CD4-positive, alpha-beta T cell treated with Interleukin-6 at 100 ng/mL for 8 hours (primary cell): ENCODE results near the gene GPR153.

ENCODE experiments used
- DNase-seq: peaks from one replicate; pipeline ENCODE4 v3.0.0-alpha.2; 2020; ENCODE audit warnings: mixed read lengths, low spot score

Gene GPR153

DNA sequence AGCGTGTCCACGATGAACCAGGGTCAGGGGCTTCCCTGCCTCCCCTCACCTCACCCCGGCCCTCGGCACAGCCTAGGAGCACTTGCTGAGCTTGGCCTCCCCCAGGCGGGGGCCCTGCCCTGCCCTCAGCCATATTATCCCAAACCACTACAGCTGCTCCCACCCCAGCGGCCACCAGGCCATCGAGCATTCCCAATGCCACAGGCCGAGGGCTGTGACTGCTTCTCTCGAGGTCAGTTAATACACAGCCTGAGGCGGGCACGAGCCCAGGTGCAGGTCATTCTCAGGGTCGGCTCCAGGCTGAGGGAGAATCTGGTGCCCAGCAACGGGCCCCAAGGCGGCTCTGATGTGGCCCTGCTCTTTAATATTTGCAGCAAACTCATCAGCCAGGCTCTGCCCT, 8.4 kb upstream of the GPR153 start:
- DNase-seq: no peak

DNA sequence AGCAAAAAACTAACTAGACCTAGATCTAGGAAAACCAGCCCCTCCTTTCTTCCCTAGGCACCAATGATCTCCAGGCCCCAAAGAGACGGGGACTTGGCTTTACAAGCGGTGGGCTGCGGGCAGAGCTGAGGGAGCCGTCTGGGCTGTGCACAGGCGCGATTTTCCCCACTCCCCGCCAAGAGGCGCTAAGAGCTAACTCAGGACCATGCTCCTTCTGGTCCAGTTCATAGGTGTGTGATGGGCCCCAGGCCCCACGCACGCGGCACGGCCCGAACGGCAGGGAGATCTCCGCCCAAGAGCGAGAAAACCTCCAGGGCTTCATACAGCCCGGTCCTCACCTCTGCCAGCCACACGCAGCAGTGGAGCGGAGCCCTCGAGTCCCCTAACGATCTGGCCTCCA, 7.5 kb upstream of the GPR153 start:
- DNase-seq: no peak

DNA sequence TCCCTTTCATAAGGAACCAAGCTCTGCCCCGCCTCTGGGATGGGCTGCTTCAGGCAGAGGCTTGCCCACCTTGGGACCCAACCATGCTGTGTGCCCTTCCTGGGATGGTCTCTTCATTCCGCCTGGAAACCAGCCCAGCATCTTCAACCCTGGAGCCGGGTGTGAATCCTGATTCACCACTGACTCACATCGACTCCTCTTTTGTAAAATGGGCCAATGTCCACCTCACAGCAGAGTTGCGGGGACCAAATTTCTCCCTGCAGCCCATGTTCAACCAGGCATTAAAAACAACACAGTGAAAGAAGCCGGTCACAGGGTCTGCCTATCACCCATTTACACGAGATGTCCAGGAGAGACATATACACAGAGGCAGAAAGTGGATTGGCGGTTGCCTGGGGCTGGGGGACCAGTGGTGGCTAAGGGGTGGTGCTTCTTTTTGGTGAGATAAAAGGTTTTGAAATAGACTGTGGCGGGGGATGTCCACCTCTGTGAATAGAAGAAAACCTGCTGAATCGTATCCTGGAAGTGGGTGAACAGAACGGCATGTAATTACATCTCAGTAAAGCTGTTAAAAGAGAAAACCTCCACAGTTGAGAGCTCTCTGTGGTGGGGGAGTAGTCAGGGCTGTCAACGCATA, 6.9 kb upstream of the GPR153 start:
- no peak for DNase-seq

DNA sequence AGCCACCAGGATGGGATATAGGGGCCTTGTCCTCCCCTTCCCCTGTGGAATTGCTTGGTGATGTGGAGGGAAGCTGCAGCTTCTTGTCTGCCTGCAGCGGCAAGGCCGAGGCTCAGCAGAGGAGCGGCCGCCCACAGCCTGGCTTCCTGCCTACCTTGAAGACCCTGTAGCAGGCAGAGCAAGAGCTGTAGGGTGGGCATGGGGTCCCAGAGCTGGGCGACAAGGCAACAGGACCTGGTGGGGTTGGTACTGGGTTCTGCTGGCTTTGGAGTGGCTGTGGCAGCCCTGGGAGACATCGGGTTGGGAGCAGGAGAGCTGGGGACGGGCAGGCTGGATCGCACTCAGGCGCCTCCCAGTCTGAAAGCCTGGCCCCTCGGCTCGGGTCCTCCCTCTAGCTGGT, 5.7 kb upstream of the GPR153 start:
- no peak for DNase-seq

DNA sequence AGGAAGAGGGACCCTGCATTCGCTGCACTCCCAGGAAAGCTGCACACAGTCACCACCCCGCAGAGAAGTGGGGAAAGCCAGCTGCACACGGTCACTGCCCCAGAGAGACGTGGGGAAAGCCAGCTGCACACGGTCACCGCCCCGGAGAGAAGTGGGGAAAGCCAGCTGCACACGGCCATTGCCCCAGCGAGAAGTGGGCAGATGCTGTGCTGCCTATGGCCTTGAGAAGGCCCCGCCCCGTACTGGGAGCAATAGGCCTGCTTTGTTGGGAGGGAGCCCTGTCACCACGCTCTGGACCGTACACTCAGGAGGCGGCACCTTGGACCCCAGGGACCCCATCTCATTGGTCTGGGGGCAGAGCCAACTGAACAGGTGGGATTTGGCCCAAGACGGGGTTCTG, 4.3 kb upstream of the GPR153 start:
- no peak for DNase-seq

DNA sequence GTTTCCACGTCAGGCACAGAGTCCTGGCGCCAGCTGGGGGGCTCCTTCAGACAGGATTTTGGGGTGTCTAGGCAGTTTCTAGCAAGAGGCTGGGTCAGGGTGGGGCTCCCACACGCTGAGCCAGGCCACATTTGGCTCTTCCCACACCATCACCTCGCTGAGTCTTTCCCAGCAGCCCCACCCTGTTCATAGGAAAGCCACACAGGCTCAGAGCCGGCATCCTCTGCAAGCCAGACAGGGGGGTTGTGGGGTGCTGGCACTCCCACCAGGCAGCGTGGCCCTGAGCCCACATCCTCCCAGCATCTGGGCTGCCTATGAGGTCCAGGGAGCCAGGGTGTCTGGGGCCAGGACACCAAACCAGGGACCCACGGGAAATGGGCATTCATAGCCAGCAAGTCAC, 2.8 kb upstream of the GPR153 start:
- no peak for DNase-seq

DNA sequence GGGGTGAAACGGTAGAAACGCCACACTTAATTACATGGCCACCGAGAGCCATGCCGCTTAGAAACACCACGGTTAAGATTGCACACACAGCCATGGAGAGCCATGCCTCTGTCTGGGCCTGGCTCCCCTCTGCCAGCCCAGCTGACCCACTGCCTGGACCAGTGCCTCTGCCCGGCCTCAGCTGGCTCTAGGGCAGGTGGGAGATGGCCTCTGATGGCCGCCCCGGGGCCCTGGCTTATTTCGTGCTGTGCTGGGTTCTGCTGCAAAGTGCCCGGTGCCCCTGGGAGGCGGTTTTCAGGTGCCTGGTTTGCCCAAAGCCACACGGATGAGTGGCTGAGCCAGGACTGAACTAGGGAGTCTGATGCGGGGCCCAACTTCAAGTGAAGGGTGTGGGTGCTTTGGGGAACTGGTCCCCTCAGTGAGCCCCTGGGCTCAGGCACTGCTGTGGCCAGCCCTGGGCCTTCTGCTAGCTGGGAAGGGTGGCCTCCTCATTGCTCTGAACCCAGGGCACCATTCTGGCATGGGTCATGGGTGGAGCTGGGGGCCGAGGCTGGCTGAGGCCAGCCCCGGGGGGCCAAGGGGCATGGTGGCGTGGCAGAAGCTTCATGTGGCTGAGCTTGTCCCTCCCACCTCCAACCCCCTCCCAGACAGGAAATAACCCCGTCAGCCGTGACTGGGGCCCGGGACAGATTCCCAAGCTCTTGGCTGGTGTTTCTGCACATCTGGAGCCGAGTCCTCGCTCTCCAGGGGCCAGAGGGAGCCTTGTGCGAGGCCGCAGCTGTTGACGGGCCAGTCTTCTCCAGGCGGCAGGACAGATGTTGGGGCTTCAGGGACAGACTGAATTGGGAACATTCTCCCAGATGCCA, 1.9 kb upstream of the GPR153 start:
- DNase-seq: no peak

DNA sequence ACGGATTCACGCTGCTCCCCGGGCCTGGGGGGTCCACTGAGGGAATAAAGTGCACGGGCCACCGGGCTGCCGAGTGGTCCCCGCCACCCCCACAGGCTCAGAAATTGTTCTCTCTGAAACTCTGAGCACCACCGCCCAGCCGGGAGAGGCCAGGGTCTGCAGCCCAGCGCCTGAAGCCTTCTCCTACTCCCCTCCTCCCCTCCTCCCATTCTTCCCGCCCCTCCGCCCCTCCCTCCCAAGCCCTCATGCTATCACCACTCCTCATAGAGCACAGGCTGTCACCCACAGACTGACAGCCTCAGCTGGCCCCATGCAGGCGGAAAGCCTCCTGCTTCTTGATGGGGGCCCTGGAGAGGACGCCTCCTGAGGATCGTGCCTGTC, 707 bp upstream of the GPR153 start:
- no peak for DNase-seq

DNA sequence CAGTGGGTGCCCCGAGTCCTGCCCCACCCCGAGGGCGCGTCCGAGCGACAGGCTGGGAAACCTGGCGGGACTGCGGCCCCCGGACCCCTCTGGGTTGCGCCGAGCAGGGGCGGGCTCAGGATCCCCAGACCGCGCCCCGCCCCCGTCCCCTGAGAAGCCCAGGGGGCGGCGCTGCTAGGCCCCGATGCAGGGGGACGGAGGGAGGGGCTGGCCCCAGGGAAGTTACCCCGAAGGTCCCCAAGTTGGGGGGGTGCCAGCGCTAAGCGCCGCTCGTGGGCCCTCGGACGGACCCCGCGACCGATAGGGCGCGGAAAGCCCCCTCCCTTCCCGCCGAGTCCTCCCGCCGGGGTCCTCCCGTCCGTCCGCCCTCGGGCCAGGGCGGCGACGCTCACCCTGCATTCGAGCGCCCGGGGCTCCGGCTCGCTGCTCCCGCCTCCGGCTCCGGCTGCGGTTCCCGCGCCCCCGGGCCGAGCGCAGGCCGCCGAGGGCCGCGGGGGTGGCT, 414 bp downstream of the GPR153 start:
- no peak for DNase-seq

DNA sequence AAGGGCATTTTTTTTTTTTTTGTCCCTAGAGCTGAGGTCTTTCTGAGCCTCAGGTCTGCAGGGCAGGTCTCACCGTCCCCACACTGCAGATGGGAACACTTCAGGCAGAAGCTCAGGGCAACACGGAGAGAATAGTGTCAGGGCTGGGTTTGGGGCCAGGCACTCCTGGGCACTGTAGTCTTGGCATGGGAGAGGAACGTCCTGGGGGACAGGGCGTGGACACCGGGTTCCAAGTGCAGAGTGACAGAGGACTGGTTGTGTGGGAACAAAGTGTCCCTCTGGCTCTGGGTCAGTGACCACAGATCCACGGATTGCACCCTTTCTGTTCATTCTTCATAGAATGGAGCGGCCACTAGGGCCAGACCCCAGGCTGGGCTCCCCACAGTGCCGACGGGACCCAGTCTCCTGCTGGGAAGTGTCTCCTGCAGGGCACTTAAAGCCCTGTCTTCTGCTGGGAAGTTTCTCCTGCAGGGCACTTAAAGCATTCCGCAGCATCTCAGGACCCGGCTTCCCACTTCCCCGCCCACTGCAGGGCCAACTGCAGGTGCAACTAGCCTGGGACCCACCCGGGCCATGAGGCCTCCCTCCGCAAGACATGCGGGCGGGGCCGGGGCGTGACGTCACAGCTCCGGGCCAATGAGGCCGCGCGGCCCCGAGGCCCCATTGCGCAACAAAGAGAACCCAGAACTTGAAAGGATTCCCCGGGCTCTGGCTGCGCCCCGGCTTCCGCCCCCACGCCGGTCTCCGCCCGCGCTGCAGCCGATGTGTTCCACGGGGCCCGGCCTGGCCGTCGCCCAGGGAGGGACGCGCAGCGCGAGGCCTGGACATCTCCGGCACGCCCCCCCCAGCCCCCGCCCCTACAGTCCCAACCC, 1.2 kb downstream of the GPR153 start:
- DNase-seq: peak; percentile 70

DNA sequence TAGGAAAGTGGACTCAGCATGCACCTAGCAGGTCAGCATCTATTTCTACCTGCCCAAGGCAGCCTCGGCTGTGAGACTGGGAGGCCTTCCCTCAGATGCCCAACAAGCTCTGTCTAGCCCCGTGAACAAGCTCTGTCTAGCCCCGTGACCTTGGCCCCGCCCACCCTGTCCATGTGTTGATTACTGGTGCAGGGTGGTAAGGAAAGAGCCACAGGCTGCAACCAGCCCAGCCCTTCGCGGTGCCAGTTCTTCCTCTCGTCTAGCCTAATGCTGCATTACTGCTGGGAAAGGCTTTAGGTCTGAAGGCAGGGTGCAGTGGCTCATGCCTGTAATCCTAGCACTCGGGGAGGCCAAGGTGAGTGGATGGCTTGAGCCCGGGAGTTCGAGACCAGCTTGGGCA, 2.2 kb downstream of the GPR153 start:
- DNase-seq: no peak

DNA sequence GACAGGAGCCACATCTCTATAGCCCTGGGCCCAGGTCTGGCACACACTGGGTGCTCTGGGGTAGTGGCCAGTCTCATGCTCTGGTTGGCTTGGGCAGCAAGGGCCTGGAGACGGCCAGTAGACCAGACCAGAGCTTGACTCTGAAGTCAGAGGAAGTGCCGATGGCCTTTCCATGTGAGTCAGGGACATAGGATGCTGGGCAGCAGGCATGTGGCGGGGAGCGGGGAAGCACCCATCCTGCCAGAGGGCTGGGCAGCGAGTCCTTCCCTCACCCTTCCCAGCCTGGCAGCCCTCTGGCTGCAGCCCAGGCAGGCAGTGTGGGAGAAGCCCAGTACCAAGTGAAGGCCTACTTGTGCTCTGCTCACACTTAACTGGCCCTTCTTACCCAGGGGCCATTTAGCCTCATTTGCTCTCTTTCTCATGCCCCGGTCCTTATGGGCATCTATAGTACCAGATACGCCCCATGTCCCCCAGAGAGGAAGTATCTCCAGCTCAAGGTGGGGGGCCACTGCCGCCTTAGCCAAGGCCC, 3.3 kb downstream of the GPR153 start:
- DNase-seq: no peak

DNA sequence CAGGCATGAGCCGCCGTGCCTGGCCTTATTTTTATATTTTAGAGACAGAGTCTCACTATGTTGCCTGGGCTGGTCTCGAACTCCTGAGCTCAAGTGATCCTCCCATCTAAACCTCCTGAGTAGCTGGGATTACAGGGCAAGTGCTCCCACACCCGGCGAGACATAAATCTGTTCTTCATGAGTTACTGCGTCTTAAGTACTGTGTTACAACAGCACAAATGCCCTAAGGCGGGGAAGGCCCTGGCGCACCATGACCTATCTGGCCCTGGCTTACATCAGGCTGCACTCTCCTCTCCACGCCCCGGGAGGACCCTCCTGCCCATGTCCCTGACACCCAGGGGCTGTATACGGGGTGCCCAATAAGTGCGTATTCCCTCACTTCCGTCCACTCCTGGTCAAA, 4.3 kb downstream of the GPR153 start:
- DNase-seq: no peak

DNA sequence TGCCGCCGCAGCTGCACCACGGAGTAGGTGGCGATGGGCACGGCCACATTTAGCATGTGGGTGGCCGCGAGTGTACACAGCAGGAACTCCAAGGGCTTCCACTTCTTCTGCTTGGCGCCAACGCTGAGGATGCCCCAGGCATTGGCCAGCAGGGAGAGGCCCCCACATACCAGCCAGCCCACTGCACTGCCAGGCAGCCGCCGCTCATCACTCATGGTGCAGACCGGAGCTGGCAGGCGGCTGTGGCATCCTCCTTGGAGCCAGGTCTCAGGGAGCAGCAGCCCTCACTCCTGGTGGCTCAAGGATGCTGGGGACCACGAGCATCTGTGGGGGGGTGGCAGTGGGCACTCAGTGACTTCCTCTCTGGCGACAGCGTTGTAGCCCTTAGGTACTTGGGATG, 6.2 kb downstream of the GPR153 start:
- no peak for DNase-seq

DNA sequence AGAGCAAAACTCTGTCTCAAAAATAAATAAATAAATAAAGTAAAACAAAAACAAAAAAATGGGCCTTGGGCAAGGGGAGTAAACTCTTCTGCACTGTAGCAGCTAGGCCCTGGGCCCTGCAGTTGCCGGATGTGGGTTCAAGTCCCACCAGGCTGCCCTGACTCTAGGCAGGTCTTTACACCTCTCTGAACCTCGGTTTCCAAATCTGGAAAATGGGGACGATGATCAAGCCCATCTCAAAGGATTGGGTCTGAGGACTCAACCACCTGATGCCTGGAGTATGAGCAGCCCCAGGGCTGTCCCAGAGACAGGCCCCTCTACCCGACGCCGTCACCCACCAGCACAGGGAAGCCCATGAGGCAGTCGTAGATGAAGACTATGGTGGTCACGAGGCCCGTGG, 7.5 kb downstream of the GPR153 start:
- DNase-seq: no peak

DNA sequence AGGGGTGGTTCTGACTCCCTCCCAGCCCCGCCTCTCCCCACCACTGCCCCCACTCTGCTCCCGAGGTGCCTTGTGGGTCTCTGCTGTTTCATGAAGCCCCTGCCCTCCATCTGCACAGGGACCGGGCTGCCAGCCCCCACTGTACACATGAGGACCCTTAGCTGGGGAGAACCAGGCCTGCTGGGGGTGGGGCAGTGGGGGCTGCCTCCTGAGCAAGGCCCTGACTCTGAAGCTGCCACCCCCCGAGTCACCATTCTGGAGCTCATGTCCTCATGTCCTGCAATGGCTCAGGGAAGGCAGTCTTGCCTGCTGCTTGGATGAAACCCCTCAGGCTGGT, 8.6 kb downstream of the GPR153 start:
- no peak for DNase-seq

DNA sequence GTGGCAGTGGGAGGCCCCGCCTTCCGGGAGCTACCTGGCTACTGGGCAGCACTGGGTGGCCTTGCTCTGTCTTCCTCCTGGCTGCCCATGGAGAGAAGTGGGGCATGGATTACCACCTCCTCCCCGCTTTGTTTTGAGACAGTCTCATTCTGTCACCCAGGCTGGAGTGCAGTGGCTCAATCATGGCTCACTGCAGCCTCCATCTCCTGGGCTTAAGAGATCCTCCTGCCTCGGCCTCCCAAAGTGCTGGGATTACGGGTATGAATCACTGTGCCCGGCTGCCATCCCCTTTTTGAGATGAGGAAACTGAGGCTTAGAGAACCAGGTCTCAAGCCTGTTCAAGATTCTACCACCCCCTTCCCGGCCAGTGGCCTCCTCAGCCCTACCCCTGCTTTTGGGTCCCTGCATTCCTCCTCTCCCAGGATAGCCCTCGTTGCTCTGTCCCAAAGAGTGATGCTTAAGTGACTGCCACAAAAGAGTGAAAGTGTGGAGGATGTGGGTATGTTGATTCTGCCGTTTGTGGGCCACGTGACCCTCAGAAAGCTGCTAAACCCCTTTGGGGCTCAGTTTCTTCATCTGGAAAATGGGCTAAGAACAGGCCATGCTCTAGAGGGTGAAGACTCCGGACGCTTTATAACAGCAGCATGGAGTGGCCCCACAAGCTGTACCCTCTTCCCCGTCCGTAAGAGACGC, 9.1 kb downstream of the GPR153 start:
- no peak for DNase-seq

DNA sequence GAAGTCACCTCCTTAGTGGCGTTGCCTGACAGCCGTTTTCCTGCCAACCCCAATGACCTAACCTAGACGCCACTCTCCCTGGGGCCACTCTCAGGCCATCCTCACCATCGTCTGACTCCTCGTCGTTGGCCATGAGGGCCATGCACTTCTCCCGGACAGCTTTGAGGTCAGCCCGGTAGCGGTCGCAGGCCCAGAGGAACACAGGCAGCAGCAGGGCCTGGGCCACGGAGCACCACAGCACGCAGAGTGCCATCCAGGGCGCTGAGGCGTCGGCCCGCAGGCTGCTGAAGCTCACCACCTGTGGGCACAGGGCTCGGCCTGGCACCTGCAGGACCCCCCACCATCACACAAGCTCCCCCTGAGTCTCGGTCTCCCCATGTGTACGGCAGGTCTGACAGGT, 9.7 kb downstream of the GPR153 start:
- DNase-seq: no peak

DNA sequence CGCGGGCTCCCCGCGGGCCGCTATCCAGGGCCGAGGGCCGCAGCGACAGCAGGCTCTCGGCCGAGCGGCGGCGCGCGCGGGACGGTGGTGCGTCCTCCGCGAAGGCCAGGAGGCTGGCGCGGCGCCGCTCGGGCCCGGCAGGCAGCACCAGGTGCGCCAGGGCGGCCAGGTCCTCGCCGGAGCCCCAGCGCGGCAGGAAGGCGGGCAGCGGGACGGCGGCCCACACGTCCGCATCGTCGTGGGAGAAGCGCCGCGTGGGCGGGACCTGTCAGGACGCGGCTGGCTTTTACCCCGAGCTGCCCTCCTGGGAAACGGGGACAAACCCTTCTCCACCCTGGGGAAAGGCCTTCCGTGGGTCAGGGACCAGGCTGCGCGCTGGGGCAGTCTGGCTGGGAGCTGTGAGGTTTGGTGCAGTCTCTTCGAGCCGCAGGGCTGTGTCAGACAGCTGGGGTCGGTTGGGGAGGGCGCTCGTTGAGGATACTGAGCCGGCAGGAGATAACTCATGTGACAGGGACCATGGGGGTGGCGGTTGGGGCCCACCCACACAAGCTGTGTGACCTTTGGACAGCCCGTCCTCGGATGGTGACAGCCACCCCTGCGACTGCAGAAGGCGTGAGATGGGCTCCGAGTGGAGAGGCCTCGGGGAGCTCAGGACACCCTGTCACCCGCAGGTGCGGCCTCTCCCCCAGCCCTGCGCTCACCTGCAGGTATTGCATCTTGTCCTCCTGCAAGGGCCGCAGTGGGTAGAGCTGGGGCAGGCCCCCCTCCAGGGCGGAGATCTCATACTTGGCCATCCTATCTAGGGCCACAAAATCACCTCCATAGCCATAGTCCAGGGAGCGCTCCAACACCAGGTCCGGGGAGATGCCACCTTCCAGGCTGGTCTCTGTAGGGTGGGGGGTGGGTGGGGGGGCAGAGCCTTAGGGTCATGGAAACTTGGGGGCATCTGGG, 10.9 kb downstream of the GPR153 start:
- DNase-seq: no peak

DNA sequence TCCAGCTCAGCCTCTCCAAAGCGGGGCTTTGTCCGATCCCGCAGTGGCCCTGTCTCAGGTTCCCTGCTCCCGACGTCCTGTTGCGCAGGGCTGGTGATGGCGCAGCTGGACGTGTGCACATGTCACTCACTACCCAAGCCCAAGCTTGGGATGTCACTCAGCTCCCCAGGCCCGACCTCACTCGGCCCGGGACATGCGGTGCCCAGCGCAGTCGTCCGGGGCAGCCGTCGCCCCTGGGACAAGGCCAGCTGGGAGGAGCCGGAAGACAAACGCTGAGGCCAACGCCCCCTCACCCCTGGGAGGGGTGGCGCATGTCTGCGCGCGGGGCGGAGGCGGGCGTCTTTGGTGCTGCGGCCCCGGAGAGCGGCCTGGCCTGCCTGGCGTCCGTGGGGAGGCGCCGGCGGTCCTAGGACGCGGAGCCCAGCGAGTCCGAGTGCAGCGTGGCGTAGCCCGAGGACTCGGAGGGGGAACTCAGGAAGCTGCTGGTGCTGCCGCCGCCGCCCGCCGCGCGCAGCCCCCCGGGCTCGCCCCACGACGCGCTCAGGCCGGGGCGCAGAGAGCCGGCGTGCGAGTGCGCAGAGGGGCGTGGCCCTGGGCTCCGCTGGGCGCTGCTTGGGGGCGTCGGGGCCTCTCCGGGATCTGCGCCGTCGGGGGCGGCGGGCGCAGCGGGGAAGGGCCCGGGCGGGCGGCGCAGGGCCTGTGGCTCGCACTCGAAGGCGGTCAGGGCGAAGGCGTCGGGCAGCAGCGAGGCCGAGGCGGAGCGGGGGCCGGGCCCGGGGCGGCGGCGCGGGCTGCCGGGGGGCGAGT, 11.8 kb downstream of the GPR153 start:
- no peak for DNase-seq
